GM18873 (cell line): Measurements from ENCODE around the gene DEFB119.
"Not testable (repeated sequence)": the region's sequence is repeated elsewhere in the genome, so short reads cannot be mapped to it uniquely, and the experiment has no call there.

Experiments used
- ATAC-seq: cut with Tn5 transposase; IDR thresholded peaks from one replicate; pipeline ENCODE4 v1.9.1; 2021; ENCODE audit warnings: mild to moderate bottlenecking, moderate library complexity, moderate number of reproducible peaks; ENCODE audit not compliant: unreplicated experiment, low FRiP score

Gene DEFB119, protein sequence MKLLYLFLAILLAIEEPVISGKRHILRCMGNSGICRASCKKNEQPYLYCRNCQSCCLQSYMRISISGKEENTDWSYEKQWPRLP

DNA sequence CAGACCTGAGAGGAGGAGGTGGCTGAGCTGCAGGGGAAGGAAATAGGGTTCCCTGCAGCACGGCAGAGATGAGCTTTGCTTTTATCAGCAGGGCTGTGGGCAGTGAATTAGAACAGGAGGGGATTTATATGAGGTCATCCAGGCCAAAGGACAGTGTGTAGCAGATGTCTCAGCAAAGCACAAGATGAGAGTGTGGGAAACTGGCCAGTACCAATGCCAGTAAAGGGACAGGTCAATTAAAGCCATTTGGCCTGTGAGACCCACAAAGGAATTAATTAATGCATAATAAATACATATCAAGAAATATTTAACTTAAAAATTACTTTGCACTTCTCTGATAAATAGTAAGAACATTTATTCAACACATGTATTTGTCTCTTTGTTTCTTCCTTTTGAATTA, at the start of gene DEFB119:
Gene DEFB119 (minus strand): TSS at position 101 of the 400 bp plus-strand sequence. CDS start 107 bp downstream, outside the sequence.
- no peak for ATAC-seq

DNA sequence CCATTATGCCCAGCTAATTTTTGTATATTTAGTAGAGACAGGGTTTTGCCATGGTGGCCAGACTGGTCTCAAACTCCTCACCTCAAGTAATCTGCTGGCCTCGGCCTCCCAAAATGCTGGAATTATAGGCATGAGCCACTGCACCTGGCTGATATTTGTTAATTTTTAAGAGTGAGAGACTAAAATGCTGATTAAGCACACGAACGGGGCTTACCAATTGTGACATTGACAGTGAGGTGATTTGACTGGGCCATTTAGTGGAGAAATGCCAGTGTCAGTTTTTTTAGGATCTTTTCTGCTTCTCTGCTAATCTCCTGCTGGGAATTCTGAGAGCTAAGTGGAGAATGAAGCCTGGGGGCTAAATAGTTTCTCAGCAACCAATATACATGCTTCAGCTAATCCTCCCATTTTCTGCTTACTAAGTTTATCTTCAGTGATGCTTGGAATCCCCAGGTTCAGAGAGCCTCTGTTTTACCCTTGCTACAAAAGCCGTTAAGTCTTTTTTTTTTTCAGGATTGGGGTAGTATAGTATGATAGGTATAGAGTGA, 40.3 kb upstream of the DEFB119 start:
- ATAC-seq = no peak

DNA sequence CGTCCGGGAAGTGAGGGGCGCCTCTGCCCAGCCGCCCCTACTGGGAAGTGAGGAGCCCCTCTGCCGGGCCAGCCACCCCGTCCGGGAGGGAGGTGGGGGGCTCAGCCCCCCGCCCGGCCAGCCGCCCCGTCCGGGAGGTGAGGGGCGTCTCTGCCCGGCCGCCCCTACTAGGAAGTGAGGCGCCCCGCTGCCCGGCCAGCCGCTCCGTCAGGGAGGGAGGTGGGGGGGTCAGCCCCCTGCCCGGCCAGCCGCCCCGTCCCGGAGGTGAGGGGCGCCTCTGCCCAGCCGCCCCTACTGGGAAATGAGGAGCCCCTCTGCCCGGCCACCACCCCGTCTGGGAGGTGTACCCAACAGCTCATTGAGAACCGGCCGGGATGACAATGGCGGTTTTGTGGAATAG, 37.2 kb upstream of the DEFB119 start:
- ATAC-seq = not testable (repeated sequence)

DNA sequence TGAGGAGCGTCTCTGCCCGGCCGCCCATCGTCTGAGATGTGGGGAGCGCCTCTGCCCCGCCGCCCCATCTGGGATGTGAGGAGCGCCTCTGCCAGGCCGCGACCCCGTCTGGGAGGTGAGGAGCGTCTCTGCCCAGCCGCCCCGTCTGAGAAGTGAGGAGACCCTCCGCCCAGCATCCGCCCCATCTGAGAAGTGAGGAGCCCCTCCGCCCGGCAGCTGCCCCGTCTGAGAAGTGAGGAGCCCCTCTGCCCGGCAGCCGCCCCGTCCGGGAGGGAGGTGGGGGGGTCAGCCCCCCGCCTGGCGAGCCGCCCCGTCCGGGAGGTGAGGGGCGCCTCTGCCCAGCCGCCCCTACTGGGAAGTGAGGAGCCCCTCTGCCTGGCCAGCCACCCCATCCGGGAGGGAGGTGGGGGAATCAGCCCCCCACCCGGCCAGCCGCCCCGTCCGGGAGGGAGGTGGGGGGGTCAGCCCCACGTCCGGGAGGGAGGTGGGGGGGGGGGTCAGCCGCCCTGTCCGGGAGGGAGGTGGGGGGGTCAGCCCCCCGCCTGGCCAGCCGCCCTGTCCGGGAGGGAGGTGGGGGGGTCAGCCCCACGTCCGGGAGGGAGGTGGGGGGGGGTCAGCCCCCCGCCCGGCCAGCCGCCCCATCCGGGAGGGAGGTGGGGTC, 36.6 kb upstream of the DEFB119 start:
- ATAC-seq = not testable (repeated sequence)

DNA sequence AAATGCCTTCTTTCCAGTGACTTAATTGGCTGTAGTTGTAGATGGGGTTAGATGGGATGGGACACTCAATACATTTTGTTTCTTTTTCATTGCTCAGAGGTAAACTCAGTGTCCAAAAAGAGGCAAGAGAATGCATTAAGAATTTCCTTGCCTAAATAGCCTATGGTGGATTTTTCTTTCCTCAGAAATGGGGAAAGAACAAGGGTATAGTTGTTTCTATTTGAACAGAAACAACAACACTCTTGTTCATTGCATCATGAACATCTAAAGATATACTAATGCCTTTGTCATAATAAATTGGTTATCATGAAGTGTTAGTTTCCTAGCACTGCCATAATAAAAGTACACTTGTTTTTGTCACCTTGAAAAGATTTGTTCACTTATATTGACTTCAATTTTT, 35.4 kb upstream of the DEFB119 start:
- ATAC-seq = no peak

DNA sequence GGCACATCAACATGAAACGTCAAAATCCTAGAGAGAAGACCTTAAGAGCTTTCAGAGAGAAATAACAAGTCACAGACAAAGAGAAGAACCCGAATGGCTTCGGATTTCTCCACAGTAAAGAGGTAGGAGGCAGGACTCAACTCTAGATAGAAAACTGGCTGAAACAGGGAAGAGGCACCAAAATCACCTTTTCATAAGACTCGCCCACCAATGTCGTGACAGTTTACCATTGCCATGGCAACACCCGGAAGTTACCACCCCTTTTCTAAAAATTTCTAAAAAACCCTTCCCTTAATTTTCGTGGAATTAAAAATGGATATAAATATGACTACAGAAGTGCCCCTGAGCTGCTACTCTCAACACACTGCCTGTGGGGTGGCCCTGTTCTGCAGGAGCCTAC, 27.9 kb upstream of the DEFB119 start:
- ATAC-seq = no peak

DNA sequence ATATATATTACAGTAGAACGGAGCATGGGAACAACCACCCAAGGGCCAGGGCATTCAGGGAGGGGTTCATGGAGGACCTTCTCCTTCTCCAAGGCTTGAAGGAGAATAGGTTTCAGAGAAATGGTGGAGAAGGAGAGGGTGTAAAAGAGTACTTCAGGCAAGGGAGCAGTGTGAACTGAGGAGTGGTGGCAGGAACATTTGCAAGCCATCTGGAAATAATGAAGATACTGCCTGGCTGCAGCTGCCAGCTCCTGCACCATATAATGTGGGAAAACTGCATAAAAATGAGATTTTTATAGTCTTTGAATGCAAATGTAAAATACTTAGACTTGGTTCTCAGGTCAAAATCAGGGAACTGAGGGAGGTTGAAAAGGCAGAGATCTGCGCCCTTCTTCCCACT, 25.3 kb upstream of the DEFB119 start:
- ATAC-seq = no peak

DNA sequence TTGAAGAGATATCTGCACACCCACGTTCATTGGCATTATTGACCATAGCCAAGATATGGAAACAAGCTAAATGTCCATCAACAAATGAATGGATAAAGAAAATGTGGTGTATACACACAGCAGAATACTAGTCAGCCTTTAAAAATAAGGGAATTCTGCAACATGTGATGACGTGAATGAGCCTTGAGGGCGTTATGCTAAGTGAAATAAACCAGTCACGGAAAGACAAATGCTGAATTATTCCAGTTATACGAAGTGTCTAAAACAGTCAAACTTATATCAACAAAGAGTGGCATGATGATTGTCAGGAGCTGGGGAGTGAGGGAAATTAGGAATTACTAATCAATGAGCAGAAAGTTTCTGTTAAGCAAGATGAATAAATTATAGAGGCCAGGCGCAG, 24.0 kb upstream of the DEFB119 start:
- ATAC-seq = no peak

DNA sequence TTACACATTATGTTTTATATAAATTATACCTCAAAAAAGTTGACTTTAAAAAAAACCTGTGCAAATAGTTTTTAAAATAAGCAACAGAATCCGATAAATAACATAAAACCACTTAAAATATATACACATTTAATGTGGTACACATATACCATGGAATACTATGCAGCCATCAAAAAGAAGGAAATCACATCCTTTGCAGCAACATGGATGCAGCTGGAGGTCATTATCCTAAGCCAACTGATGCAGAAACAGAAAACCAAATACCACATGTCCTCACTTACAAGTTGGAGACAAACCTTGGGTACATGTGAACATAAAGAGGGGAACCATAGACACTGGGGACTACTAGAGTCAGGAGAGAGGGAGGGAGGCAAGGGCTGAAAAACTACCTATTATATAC, 19.6 kb upstream of the DEFB119 start:
- no peak for ATAC-seq

DNA sequence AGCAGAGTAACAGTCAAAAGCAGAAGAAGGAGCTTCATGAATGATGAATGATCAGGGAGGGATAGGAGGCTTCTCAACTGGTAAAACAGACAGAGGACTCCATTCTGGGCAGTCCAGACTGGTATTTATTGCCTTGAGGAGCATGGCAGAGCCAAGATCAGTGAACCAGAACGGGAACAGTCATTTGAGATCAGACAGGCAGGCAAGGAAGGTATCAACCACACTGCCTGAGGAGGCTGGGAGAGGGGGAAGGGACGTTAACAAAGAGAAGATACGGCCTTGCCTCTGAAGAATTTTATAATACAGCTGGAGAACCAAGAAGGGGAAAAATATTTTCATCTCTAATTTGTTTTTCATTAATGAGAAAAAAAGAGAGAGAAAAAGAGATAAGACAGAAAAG, 15.7 kb upstream of the DEFB119 start, which contains the start of gene DEFB121:
Gene DEFB121 (minus strand): TSS at position 101 of the 400 bp plus-strand sequence. CDS start 63 bp downstream, at position 38.
- no peak for ATAC-seq

DNA sequence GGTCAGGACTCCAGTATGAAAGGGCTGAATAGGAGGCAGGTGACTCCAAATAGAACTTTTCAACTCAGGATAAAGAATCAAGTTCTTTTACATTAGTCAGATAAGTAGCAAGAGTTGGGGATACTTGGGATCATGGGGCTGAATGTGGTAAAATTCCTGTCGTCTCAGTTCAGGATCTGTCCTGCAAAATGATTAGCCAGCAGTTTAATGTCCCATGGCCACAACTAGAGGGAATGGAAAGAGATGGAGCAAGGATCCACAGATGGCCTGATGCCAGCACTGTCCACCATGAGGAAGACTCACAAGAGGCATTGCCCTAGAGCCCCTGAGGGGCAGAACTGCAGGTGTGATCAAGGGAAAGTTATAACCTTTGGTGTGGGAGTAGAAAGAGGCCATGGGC, 13.5 kb upstream of the DEFB119 start:
- no peak for ATAC-seq

DNA sequence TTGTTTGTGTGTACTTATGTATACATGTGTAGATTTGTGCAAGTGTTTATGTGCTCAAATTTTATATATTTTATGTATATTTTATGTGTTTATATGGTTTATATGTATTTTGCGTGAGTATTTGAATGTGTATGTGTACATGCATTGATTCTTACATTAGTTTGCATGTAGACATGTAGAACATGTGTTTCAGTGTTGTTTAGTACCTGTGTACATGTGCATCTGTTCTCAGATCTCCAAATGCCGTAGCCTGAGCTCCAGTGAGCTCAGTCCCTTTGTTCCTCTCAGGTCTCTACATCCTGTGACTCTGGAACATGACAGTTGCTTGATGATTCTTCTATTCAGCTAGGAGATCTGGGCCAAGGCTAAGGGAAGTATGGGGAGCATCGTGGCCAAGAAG, 4.5 kb upstream of the DEFB119 start:
- no peak for ATAC-seq

DNA sequence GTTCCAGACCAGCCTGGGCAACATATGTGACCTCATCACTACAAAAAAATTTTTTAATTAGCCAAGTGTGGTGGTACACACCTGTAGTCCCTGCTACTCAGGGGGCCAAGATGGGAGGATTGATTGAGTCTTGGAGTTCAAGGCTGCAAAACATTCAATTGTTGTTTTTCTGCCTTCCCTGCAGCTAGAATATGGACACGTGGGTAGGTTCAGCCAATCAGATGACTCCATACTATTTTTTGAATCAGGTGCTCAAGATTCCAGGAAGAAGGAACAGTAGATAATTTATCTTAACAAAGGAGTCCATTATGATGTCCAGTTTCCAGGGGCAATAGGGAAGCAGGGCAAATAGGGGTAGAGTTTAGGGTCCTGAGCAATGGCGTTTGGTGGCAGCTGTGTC, 2.4 kb upstream of the DEFB119 start:
- ATAC-seq = no peak

DNA sequence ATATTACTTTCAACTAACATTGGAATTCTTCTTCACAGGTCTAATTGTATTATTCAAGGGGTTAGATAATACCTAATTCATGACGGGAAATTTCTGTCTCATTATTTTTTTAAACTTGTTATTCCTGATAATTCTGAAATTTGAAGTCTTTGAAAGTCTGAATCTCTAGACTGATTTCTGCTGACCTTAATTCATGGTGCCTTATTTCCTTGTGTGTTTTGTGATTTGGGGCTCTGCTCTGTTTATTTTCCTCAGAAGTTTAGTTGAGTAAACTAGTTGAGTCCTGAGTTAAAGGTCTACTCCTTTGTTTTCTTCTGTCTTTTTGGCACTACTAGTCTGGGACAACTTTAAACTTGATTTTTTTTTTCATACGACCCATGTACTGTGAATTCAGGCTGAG, 16.0 kb downstream of the DEFB119 start:
- no peak for ATAC-seq

DNA sequence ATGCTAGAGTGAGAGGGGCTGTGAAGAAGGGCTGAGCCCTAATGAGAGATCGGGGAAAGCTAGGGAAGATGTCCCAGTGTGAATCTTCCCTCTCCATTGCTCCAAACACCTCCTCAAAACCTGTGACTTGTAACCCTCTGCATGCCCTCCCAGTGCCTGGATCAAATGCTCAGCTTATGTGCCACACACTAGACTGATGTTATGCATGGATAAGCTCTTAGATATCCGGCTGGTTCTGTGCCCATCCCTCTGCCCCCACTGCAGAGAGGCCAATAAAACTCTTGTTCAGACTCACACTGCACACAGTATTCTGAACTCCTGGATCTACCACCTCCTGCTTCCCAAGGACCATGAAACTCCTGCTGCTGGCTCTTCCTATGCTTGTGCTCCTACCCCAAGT, 22.1 kb downstream of the DEFB119 start, which contains the start of gene DEFB118:
Gene DEFB118 (plus strand): TSS at position 301 of the 400 bp plus-strand sequence. CDS start 50 bp downstream, at position 351.
- ATAC-seq = no peak

DNA sequence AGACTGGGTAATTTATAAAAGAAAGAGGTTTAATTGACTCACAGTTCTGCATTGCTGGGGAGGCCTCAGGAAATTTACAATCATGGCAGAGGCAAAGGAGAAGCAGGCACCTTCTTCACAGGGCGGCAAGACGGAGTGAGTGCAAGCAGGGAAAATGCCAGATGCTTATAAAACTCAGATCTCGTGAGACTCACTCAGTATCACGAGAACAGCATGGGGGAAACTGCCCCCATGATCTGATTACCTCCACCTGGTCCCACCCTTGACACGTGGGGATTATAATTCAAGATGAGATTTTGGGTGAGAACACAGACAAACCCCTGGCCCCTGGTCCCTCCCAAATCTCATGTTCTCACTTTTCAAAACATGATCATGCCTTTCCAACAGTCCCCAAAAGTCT, 26.1 kb downstream of the DEFB119 start:
- not testable (repeated sequence) for ATAC-seq

DNA sequence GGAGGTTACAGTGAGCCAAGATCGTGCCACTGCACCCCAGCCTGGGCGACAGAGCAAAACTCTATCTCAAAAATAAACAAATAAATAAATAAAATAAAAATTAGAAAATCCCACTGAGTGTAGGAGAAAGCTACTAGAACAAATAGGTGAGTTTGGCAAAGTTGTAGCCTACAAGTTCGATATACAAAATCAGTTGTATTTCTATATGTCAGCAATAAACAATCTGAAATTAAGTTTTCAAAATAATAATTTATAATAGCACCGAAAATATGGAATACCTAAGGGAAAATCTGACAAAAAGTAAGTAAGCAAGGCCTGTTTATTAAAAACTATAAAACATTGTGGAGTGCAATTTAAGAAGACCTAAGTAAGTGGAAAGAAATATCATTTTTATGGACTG, 27.1 kb downstream of the DEFB119 start:
- no peak for ATAC-seq

DNA sequence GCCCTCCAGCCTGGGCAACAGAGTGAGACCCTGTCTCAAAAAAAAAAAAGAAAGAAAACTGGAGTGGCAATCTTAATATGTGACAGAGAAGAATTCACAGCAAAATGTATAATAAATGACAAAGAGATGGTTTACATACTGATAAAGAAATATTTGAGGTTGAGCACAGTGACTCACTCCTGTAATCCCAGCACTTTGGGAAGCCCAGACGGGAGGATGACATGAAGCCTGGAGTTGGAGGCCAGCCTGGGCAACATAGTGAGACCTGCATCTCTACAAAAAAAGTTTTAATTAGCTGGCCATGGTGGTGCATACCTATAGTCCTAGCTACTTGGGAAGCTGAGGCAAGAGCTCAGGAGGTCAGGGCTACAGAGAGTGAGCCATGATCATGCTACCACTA, 34.4 kb downstream of the DEFB119 start:
- ATAC-seq = no peak

DNA sequence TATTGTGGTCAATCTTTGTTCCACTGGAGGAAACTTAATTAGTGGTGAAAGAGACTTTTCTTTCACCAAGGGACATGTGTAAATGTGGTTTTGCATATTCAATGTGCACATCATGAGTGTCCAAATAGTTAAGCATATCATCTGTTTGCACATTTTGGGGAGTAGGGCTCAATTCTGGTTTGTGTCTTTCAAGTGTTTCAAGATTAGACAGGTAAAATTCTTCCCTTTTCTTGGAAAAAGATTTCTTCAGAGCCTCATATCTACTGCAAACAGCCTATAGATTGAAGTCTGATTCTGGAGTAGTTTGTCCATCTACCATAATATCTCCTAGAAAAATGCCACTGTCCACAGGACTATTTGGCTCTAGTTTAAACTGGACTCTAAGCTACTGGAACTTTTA, 48.9 kb downstream of the DEFB119 start:
- ATAC-seq = no peak

DNA sequence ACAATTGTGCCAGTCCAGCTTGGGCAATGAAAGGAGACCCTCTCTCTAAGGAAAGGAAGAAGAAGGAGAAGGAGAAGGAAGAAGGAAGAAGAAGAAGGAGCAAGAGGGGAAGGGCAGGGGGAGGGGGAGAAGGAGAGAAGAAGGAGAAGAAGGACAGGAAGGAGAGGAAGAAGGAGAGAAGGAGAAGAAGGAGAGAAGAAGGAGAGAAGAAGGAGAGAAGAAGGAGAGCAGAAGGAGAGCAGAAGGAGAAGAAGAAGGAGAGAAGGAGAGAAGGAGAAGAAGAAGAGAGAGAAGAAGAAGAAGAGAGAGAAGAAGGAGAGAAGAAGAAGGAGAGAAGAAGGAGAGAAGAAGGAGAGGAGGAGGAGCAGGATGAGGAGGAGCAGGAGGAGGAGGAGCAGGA, 59.5 kb downstream of the DEFB119 start:
- ATAC-seq = no peak
